Measurements from ENCODE around the gene RECQL. TPM values are rescaled to one million over a fixed set of nuclear protein-coding genes. Genes with fewer than 3 reads are reported as not detected.

RECQL gene
- total RNA-seq, 1 donor from 2014 or later = 60.6 TPM

GRCh38 chr12:21453312-21453852, 48.1 kb downstream of the RECQL start:
- DNase-seq = no peak
- H3K9me3 Mint-ChIP-seq = no peaks in the 10 kb centered on the region
- H3K27ac Mint-ChIP-seq = no peak overlapping the region
- H3K27me3 Mint-ChIP-seq = no peaks in the 10 kb centered on the region
- ChIA-PET POLR2A (no interaction called here), CTCF (no interaction called here)
- peaks cover 69% of the 10 kb centered on the region for H3K36me3 Mint-ChIP-seq (ENCODE audit: low read depth)
- no peak for ATAC-seq (ENCODE audit: low read depth)
- no peak overlapping the region for H3K4me3 Mint-ChIP-seq
- H3K4me1 Mint-ChIP-seq = no peaks in the 10 kb centered on the region
- no peak for TF ChIP-seq CTCF (IDR thresholded peaks at IDR 0.05)
- intact Hi-C loops (cut with micrococcal nuclease) = loop anchor here (5.0 kb wide), 1 partner anchor 34 kb away; no protein-coding TSS in a partner anchor

- intact Hi-C loops (cut with micrococcal nuclease) = loop anchor here (5.0 kb wide), 1 partner anchor 36 kb away; no protein-coding TSS in a partner anchor
- no peak for DNase-seq
- ChIA-PET POLR2A (interaction anchor here (1.0 kb wide), 1 partner anchor 206 kb away, joined by 3 read pairs; the partner anchor contains the start of gene LDHB), CTCF (interaction anchor here (1.0 kb wide), 1 partner anchor 11 kb away, joined by 3 read pairs; no protein-coding TSS in a partner anchor)
- H3K9me3 Mint-ChIP-seq = no peaks in the 10 kb centered on the region
- TF ChIP-seq CTCF (IDR thresholded peaks at IDR 0.05) = no peak
- H3K27me3 Mint-ChIP-seq = no peaks in the 10 kb centered on the region
- H3K4me3 Mint-ChIP-seq = no peak overlapping the region
- no peaks in the 10 kb centered on the region for H3K4me1 Mint-ChIP-seq
- peaks cover 63% of the 10 kb centered on the region for H3K36me3 Mint-ChIP-seq (ENCODE audit: low read depth)
- H3K27ac Mint-ChIP-seq = no peak overlapping the region
- ATAC-seq (ENCODE audit: low read depth) = no peak
Observed at GRCh38 chr12:21451529-21451928, 49.9 kb downstream of the RECQL start.

GRCh38 chr12:21444193-21445146, 57.0 kb downstream of the RECQL start:
- CTCF ChIA-PET = no interaction called here
- Mint-ChIP-seq H3K27ac (no peak overlapping the region), H3K4me3 (no peak overlapping the region), H3K36me3 (ENCODE audit: low read depth) (peaks cover 68% of the 10 kb centered on the region), H3K27me3 (no peaks in the 10 kb centered on the region), H3K4me1 (peaks cover 6% of the 10 kb centered on the region), H3K9me3 (no peaks in the 10 kb centered on the region)
- ATAC-seq (ENCODE audit: low read depth) (no peak), DNase-seq (no peak)
- TF ChIP-seq CTCF (IDR thresholded peaks at IDR 0.05) = no peak
- POLR2A ChIA-PET = interaction anchor here (1.7 kb wide), 1 partner anchor 57 kb away, joined by 4 read pairs; the partner anchor contains the start of genes GOLT1B and RECQL
- intact Hi-C loops (cut with micrococcal nuclease) = no loop called here

- DNase-seq (no peak), ATAC-seq (ENCODE audit: low read depth) (no peak)
- H3K4me1 Mint-ChIP-seq = peaks cover 27% of the 10 kb centered on the region
- peak overlapping the region; percentile 99 for H3K4me3 Mint-ChIP-seq
- intact Hi-C loops (cut with micrococcal nuclease) = loop anchor here (5.0 to 10.0 kb wide), 3 partner anchors 145 to 1997 kb away; partner anchors contain the start of gene ETNK1
- peaks cover 41% of the 10 kb centered on the region for H3K36me3 Mint-ChIP-seq (ENCODE audit: low read depth)
- CTCF ChIA-PET = interaction anchor here (1.4 kb wide), 1 partner anchor 12 kb away, joined by 3 read pairs; no protein-coding TSS in a partner anchor
- peak overlapping the region; percentile 9 for H3K27ac Mint-ChIP-seq
- no peaks in the 10 kb centered on the region for H3K27me3 Mint-ChIP-seq
- H3K9me3 Mint-ChIP-seq = no peaks in the 10 kb centered on the region
- POLR2A ChIA-PET = interaction anchor here (1.8 to 3.3 kb wide), 2 partner anchors 62 to 218 kb away, joined by 6 to 16 read pairs; partner anchors contain the start of genes GOLT1B, LDHB and RECQL
- TF ChIP-seq CTCF (IDR thresholded peaks at IDR 0.05) = no peak
Observed at GRCh38 chr12:21439347-21439746, 62.1 kb downstream of the RECQL start.
